ENCODE data around the gene CLDN4. TPM values are rescaled to one million over a fixed set of nuclear protein-coding genes. Genes with fewer than 3 reads are reported as not detected.

The CLDN4 gene
- total RNA-seq, 1 donor from 2014 or later, result 116 TPM

DNA sequence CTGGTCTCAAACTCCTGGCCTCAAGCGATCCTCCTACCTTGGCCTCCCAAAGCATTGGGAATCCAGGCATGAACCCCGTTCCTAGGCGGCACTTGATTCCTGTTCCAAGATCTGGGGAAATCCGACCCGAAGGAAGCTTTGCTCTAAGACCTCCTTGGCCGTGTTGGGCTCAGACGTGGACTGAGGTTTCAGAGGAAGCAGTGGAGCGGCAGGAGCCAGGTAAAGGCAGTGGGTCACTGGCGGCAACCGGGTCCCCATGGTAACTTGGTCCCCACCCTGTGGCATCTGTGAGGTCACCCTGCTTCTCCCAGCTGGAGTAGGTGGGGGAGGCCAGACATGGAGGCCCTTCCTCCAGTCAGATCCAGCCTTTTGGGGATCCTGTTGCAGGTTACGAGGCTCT, 30.1 kb downstream of the CLDN4 start, which contains the start of gene TMEM270:
Gene TMEM270, plus strand, starts transcription at position 301 of the 400 bp plus-strand sequence. Its CDS starts 36 bp downstream, at position 337.
- H3K27ac ChIP-seq, result no peak within 1 kb of the TSS
- no peaks in the 10 kb centered on the region for H3K9me3 ChIP-seq
- DNase-seq, result no peak
- no peaks in the 10 kb centered on the region for H3K27me3 ChIP-seq (ENCODE audit: low read depth)
- ATAC-seq, result no peak
- no peak within 1 kb of the TSS for H3K4me3 ChIP-seq
- H3K4me1 ChIP-seq, result peaks cover under 1% of the 10 kb centered on the region
- H3K36me3 ChIP-seq, result no peaks in the 10 kb centered on the region
- intact Hi-C loops (cut with DNase I), result no loop called here
- TF ChIP-seq, protein P1, sequence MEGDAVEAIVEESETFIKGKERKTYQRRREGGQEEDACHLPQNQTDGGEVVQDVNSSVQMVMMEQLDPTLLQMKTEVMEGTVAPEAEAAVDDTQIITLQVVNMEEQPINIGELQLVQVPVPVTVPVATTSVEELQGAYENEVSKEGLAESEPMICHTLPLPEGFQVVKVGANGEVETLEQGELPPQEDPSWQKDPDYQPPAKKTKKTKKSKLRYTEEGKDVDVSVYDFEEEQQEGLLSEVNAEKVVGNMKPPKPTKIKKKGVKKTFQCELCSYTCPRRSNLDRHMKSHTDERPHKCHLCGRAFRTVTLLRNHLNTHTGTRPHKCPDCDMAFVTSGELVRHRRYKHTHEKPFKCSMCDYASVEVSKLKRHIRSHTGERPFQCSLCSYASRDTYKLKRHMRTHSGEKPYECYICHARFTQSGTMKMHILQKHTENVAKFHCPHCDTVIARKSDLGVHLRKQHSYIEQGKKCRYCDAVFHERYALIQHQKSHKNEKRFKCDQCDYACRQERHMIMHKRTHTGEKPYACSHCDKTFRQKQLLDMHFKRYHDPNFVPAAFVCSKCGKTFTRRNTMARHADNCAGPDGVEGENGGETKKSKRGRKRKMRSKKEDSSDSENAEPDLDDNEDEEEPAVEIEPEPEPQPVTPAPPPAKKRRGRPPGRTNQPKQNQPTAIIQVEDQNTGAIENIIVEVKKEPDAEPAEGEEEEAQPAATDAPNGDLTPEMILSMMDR (IDR thresholded peaks at IDR 0.05), result no peak

DNA sequence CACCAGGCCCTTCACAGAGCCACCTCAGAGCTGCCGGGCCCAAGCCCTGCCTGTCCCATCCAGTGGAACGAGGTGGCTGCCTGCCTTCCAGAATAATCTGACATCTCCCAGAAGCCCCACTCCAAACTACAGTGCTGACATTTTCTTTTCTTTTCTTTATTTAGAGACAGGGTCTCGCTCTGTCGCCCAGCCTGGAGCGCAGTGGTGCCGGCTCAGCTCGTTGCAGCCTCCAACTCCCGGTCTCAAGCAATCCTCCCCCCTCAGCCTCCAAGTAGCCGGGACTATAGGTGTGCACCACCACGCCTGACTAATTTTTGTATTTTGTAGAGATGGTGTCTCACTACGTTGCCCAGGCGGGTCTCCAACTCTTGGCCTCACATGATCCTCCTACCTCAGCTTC, 30.5 kb downstream of the CLDN4 start:
- no peaks in the 10 kb centered on the region for H3K36me3 ChIP-seq
- no peaks in the 10 kb centered on the region for H3K4me1 ChIP-seq
- TF ChIP-seq, protein P1 (IDR thresholded peaks at IDR 0.05), result no peak
- ATAC-seq (no peak), DNase-seq (no peak)
- H3K27me3 ChIP-seq (ENCODE audit: low read depth), result no peaks in the 10 kb centered on the region
- intact Hi-C loops (cut with DNase I), result no loop called here
- H3K4me3 ChIP-seq, result no peak overlapping the region
- no peaks in the 10 kb centered on the region for H3K9me3 ChIP-seq
- H3K27ac ChIP-seq, result no peak overlapping the region

DNA sequence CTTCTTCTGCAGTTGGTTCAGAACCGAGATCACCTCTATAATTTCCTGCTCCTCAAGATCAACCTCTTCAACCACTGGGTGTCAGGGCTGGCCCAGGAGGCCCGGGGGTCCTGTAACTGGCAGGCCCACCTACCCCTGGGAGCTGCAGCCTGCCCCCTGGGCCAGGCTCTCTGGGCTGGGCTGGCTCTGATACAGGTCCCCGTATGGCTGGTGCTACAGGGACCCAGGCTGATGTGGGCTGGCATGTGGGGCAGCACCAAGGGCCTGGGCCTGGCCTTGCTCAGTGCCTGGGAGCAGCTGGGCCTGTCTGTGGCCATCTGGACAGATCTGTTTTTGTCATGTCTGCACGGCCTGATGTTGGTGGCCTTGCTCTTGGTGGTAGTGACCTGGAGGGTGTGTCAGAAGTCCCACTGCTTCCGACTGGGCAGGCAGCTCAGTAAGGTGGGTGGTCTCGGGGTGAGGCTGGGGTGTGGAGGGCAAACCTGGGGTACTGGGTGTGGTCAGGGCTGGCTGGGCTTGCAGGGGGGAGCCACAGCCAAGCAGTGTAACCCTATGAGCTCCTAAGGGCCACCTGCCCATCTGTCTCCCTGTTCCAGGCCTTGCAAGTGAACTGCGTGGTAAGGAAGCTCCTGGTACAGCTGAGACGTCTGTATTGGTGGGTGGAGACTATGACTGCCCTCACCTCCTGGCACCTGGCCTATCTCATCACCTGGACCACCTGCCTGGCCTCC, 34.4 kb downstream of the CLDN4 start:
- H3K36me3 ChIP-seq, result no peaks in the 10 kb centered on the region
- TF ChIP-seq, protein P1 (IDR thresholded peaks at IDR 0.05), result no peak
- ATAC-seq (no peak), DNase-seq (no peak)
- H3K9me3 ChIP-seq, result no peaks in the 10 kb centered on the region
- H3K4me1 ChIP-seq, result peaks cover 18% of the 10 kb centered on the region
- H3K27me3 ChIP-seq (ENCODE audit: low read depth), result no peaks in the 10 kb centered on the region
- H3K27ac ChIP-seq, result no peak overlapping the region
- intact Hi-C loops (cut with DNase I), result no loop called here
- H3K4me3 ChIP-seq, result no peak overlapping the region

DNA sequence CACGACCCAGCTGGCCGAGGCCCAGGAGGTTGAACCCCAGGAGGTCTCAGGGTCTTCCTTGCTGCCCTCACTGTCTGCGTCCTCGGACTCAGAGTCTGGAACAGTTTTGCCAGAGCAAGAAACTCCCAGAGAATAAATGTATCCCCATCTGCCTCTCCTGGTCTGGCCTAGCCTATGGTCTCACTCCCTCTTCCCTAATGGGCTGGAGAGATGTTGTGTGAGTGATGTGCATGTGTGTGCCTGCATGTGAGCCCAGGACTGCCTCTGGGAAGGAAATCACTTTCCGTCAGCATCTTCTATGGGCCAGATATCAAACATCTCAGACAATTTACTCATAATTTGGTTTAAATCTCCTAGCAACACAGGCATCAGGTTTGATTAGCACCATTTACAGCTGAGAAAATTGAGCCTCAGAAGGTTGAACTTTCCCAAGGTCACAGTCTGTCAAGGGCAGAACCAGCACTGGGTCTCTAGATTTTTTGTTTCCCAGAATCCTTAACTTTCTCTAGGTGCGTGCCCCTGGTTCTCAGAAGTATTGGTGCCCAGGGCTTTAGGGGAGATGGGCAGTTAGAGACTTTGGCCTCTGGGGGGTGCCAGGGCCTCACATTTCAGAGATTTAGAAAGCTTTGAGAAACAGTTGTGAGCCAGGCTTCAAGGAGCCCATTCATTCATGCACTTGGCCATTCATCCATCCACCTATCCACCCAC, 35.1 kb downstream of the CLDN4 start:
- intact Hi-C loops (cut with DNase I), result no loop called here
- H3K4me1 ChIP-seq, result peaks cover 21% of the 10 kb centered on the region
- peak; percentile 29 to 50 for ATAC-seq

DNA sequence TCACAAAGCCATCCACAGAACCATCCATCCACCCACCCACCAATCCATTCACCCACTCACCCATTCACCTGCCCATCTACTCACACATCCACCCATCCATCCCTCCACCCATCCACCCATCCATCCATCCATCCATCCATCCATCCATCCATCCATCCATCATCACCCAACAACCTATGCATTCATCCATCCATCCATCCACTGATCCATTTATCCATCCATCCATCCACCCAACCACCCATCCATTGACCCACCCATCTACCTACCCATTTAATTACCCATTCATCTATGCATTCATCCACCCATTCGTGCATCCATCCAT, 35.6 kb downstream of the CLDN4 start:
- no peak overlapping the region for H3K27ac ChIP-seq
- intact Hi-C loops (cut with DNase I), result no loop called here

More for the DNA sequence above, 35.1 kb downstream of the CLDN4 start:
- Histone ChIP-seq H3K27me3 (ENCODE audit: low read depth) (no peaks in the 10 kb centered on the region), H3K27ac (no peak overlapping the region), H3K9me3 (no peaks in the 10 kb centered on the region), H3K36me3 (no peaks in the 10 kb centered on the region), H3K4me3 (no peak overlapping the region)
- TF ChIP-seq, protein P1 (IDR thresholded peaks at IDR 0.05), result peak; percentile 66
- DNase-seq, result no peak

More for the DNA sequence above, 35.6 kb downstream of the CLDN4 start:
- ATAC-seq (no peak), DNase-seq (no peak)
- Histone ChIP-seq H3K9me3 (no peaks in the 10 kb centered on the region), H3K27me3 (ENCODE audit: low read depth) (no peaks in the 10 kb centered on the region), H3K36me3 (no peaks in the 10 kb centered on the region), H3K4me1 (peaks cover 25% of the 10 kb centered on the region), H3K4me3 (no peak overlapping the region)
- TF ChIP-seq, protein P1 (IDR thresholded peaks at IDR 0.05), result no peak

Measured in lower lobe of right lung (tissue), 2 donors.